Measurements from ENCODE around the gene PRKCB.

Gene PRKCB

GRCh38 chr16:23843143-23843542 lies 7.4 kb downstream of the PRKCB start:
- peaks cover 59% of the 10 kb centered on the region for H3K4me1 Mint-ChIP-seq
- peak overlapping the region; percentile 83 for H3K27ac Mint-ChIP-seq
- peaks cover 37% of the 10 kb centered on the region for H3K36me3 Mint-ChIP-seq
- peak in 1 of 2 donors; percentile 37 for DNase-seq (ENCODE audit: low spot score in 2 of 2)
- peak overlapping the region; percentile 75 for H3K4me3 Mint-ChIP-seq
- no peaks in the 10 kb centered on the region for H3K27me3 Mint-ChIP-seq
- no peaks in the 10 kb centered on the region for H3K9me3 Mint-ChIP-seq
- peak; percentile 82 for ATAC-seq (ENCODE audit: low read depth)

GRCh38 chr16:23847251-23847650 lies 11.5 kb downstream of the PRKCB start:
- peak overlapping the region; percentile 93 for H3K27ac Mint-ChIP-seq

GRCh38 chr16:23847948-23848347 lies 12.2 kb downstream of the PRKCB start:
- H3K9me3 Mint-ChIP-seq: no peaks in the 10 kb centered on the region
- peak overlapping the region; percentile 93 for H3K27ac Mint-ChIP-seq
- H3K36me3 Mint-ChIP-seq: peaks cover 39% of the 10 kb centered on the region
- peak; percentile 84 for ATAC-seq (ENCODE audit: low read depth)
- H3K27me3 Mint-ChIP-seq: no peaks in the 10 kb centered on the region
- H3K4me1 Mint-ChIP-seq: peaks cover 61% of the 10 kb centered on the region
- peak overlapping the region; percentile 34 for H3K4me3 Mint-ChIP-seq
- peak in 1 of 2 donors; percentile 26 for DNase-seq (ENCODE audit: low spot score in 2 of 2)

More at GRCh38 chr16:23847251-23847650, 11.5 kb downstream of the PRKCB start:
- Mint-ChIP-seq H3K4me1 (peaks cover 59% of the 10 kb centered on the region), H3K27me3 (no peaks in the 10 kb centered on the region), H3K36me3 (peaks cover 35% of the 10 kb centered on the region), H3K9me3 (no peaks in the 10 kb centered on the region), H3K4me3 (no peak overlapping the region)
- DNase-seq (ENCODE audit: low spot score in 2 of 2) (no peak), ATAC-seq (ENCODE audit: low read depth) (no peak)

GRCh38 chr16:23848958-23849357 lies 13.2 kb downstream of the PRKCB start:
- Mint-ChIP-seq H3K4me1 (peaks cover 64% of the 10 kb centered on the region), H3K9me3 (no peaks in the 10 kb centered on the region), H3K4me3 (peak overlapping the region; percentile 66), H3K36me3 (peaks cover 45% of the 10 kb centered on the region), H3K27me3 (no peaks in the 10 kb centered on the region), H3K27ac (peak overlapping the region; percentile 93)
- DNase-seq (ENCODE audit: low spot score in 2 of 2): no peak
- no peak for ATAC-seq (ENCODE audit: low read depth)

- H3K27ac Mint-ChIP-seq: peak overlapping the region; percentile 83
- peak; percentile 21 for ATAC-seq (ENCODE audit: low read depth)
- H3K4me1 Mint-ChIP-seq: peaks cover 72% of the 10 kb centered on the region
Measured at GRCh38 chr16:23852794-23853562, 17.2 kb downstream of the PRKCB start.

GRCh38 chr16:23855010-23855409 lies 19.2 kb downstream of the PRKCB start:
- H3K36me3 Mint-ChIP-seq: peaks cover 31% of the 10 kb centered on the region
- no peaks in the 10 kb centered on the region for H3K27me3 Mint-ChIP-seq
- ATAC-seq (ENCODE audit: low read depth) (no peak), DNase-seq (ENCODE audit: low spot score in 2 of 2) (no peak)
- H3K27ac Mint-ChIP-seq: peak overlapping the region; percentile 66
- H3K4me1 Mint-ChIP-seq: peaks cover 74% of the 10 kb centered on the region
- H3K9me3 Mint-ChIP-seq: no peaks in the 10 kb centered on the region
- H3K4me3 Mint-ChIP-seq: peak overlapping the region; percentile 59

More at GRCh38 chr16:23852794-23853562, 17.2 kb downstream of the PRKCB start:
- DNase-seq (ENCODE audit: low spot score in 2 of 2): no peak
- peaks cover 33% of the 10 kb centered on the region for H3K36me3 Mint-ChIP-seq
- peak overlapping the region; percentile 46 for H3K4me3 Mint-ChIP-seq
- no peaks in the 10 kb centered on the region for H3K9me3 Mint-ChIP-seq
- no peaks in the 10 kb centered on the region for H3K27me3 Mint-ChIP-seq

GRCh38 chr16:23856251-23856709 lies 20.5 kb downstream of the PRKCB start:
- Mint-ChIP-seq H3K9me3 (no peaks in the 10 kb centered on the region), H3K4me3 (peak overlapping the region; percentile 15), H3K27ac (peak overlapping the region; percentile 33), H3K27me3 (no peaks in the 10 kb centered on the region), H3K4me1 (peaks cover 67% of the 10 kb centered on the region), H3K36me3 (peaks cover 25% of the 10 kb centered on the region)
- DNase-seq (ENCODE audit: low spot score in 2 of 2) (no peak), ATAC-seq (ENCODE audit: low read depth) (peak; percentile 47)

GRCh38 chr16:23857256-23857880 lies 21.6 kb downstream of the PRKCB start:
- Mint-ChIP-seq H3K36me3 (peaks cover 27% of the 10 kb centered on the region), H3K4me1 (peaks cover 71% of the 10 kb centered on the region), H3K27me3 (no peaks in the 10 kb centered on the region), H3K9me3 (no peaks in the 10 kb centered on the region), H3K27ac (peak overlapping the region; percentile 75), H3K4me3 (peak overlapping the region; percentile 19)
- DNase-seq (ENCODE audit: low spot score in 2 of 2) (no peak), ATAC-seq (ENCODE audit: low read depth) (no peak)

- Mint-ChIP-seq H3K4me3 (peak overlapping the region; percentile 40), H3K9me3 (no peaks in the 10 kb centered on the region), H3K4me1 (peaks cover 68% of the 10 kb centered on the region), H3K36me3 (peaks cover 24% of the 10 kb centered on the region), H3K27me3 (no peaks in the 10 kb centered on the region), H3K27ac (peak overlapping the region; percentile 75)
- DNase-seq (ENCODE audit: low spot score in 2 of 2) (no peak), ATAC-seq (ENCODE audit: low read depth) (no peak)
Measured at GRCh38 chr16:23857881-23858269, 22.1 kb downstream of the PRKCB start.

GRCh38 chr16:23858542-23858941 lies 22.8 kb downstream of the PRKCB start:
- Mint-ChIP-seq H3K27ac (peak overlapping the region; percentile 75), H3K4me3 (peak overlapping the region; percentile 76), H3K27me3 (no peaks in the 10 kb centered on the region), H3K4me1 (peaks cover 67% of the 10 kb centered on the region), H3K36me3 (peaks cover 20% of the 10 kb centered on the region), H3K9me3 (no peaks in the 10 kb centered on the region)
- ATAC-seq (ENCODE audit: low read depth) (no peak), DNase-seq (ENCODE audit: low spot score in 2 of 2) (no peak)

GRCh38 chr16:23859713-23860269 lies 24.0 kb downstream of the PRKCB start:
- ATAC-seq (ENCODE audit: low read depth) (peak; percentile 21), DNase-seq (ENCODE audit: low spot score in 2 of 2) (no peak)
- H3K27ac Mint-ChIP-seq: peak overlapping the region; percentile 81
- no peaks in the 10 kb centered on the region for H3K27me3 Mint-ChIP-seq
- H3K36me3 Mint-ChIP-seq: peaks cover 12% of the 10 kb centered on the region
- no peaks in the 10 kb centered on the region for H3K9me3 Mint-ChIP-seq
- peaks cover 63% of the 10 kb centered on the region for H3K4me1 Mint-ChIP-seq
- peak overlapping the region; percentile 76 for H3K4me3 Mint-ChIP-seq

- peak overlapping the region; percentile 58 for H3K4me3 Mint-ChIP-seq
- no peaks in the 10 kb centered on the region for H3K27me3 Mint-ChIP-seq
- DNase-seq (ENCODE audit: low spot score in 2 of 2): no peak
- no peak overlapping the region for H3K27ac Mint-ChIP-seq
- ATAC-seq (ENCODE audit: low read depth): no peak
- peaks cover 65% of the 10 kb centered on the region for H3K4me1 Mint-ChIP-seq
- peaks cover 8% of the 10 kb centered on the region for H3K36me3 Mint-ChIP-seq
- no peaks in the 10 kb centered on the region for H3K9me3 Mint-ChIP-seq
Measured at GRCh38 chr16:23861874-23862273, 26.1 kb downstream of the PRKCB start.

GRCh38 chr16:23862556-23862955 lies 26.8 kb downstream of the PRKCB start:
- DNase-seq (ENCODE audit: low spot score in 2 of 2) (no peak), ATAC-seq (ENCODE audit: low read depth) (no peak)
- Mint-ChIP-seq H3K4me3 (no peak overlapping the region), H3K4me1 (peaks cover 66% of the 10 kb centered on the region), H3K27ac (no peak overlapping the region), H3K36me3 (peaks cover 12% of the 10 kb centered on the region), H3K9me3 (no peaks in the 10 kb centered on the region), H3K27me3 (no peaks in the 10 kb centered on the region)

Data from memory B cell (primary cell).